Stomach (tissue), 4 donors: ENCODE data around the gene ZDHHC9.

Experiments used
- CTCF ChIP-seq, 7 experiments: fragments of 450-650 bp in 4 of 7; fragments of 200-600 bp in 3 of 7; sonication (generic) in 3 of 7; IDR thresholded peaks; one replicate each; pipeline ENCODE4 v1.5.1; 2016 to 2019; ENCODE audit warnings: antibody characterized with exemption in 7 of 7, control low read depth in 2 of 7, mild to moderate bottlenecking in 1 of 7
- EP300 ChIP-seq: sonication (generic); formaldehyde crosslinking; IDR thresholded peaks from one replicate; pipeline ENCODE4 v1.6.1; 2017; ENCODE audit warnings: antibody characterized with exemption
- POLR2A ChIP-seq, 4 donors: fragments of 450-650 bp; IDR thresholded peaks; one replicate each; pipeline ENCODE4 v1.6.1; 2016; ENCODE audit warnings: antibody characterized with exemption in 4 of 4, control low read depth in 2 of 4, mild to moderate bottlenecking in 1 of 4, moderate library complexity in 1 of 4
- POLR2AphosphoS5 ChIP-seq, 3 donors: sonication (generic); formaldehyde crosslinking; IDR thresholded peaks; one replicate each; pipeline ENCODE4 v1.6.1; 2016; ENCODE audit warnings: antibody characterized with exemption in 3 of 3

DNA sequence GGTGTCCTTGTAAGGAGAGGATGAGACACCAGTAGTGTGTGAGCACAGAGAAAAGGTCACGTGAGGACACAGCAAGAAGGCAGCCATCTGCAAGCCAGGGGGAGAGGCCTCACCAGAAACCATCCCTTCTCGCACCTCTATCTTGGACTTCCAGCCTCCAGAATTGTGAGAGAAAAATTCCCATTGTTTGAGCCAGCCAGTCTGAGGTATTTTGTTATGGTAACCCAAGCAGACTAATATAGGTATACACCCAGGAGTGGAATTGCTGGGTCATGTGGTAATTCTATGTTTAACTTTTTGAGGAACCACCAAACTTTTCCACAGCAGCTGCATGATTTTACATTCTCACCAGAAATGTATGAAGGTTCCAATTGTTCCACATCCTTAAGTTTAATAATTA is 25.6 kb downstream of the ZDHHC9 start:
- TF ChIP-seq POLR2AphosphoS5 (IDR thresholded peaks at IDR 0.05) (no peak), CTCF (IDR thresholded peaks at IDR 0.05) (no peak), POLR2A (IDR thresholded peaks at IDR 0.05) (no peak), EP300 (no peak)
